GM12878 (cell line): ENCODE data around the gene LRTM1. TPM values are rescaled to one million over a fixed set of nuclear protein-coding genes. Genes with fewer than 3 reads are reported as not detected.

ENCODE experiments used
- ATAC-seq: fragments of 200-7000 bp; cut with Tn5 transposase; 3 replicates; pipeline ENCODE4 v1.9.1; 2020; ENCODE audit warnings: mild to moderate bottlenecking, moderate library complexity
- BruUV-seq: library from RNA; stranded (reverse); fragments of 400-500 nt; replicated peaks from 2 replicates; lab custom pipeline; 2021; lab: Mats Ljungman, UMichigan
- CTCF ChIA-PET: fragments of 300-600 bp; sonication (Branson Sonifier 250); formaldehyde crosslinking; extraction: SDS; loops from one replicate; lab custom pipeline; 2021; ENCODE audit warnings: inconsistent platforms; lab: Yijun Ruan, JAX
- POLR2A ChIA-PET: fragments of 350-600 bp; formaldehyde crosslinking; extraction: SDS; loops from one replicate; lab custom pipeline; 2021; ENCODE audit warnings: inconsistent platforms; lab: Charles Lee
- RAD21 ChIA-PET: fragments of 300-600 bp; sonication (Branson Sonifier 250); formaldehyde crosslinking; loops from one replicate; lab custom pipeline; 2023; ENCODE audit warnings: antibody characterized with exemption; ENCODE audit not compliant: unreplicated experiment; lab: Charles Lee
- SMC1A ChIA-PET: fragments of 300-600 bp; sonication (Branson Sonifier 250); formaldehyde crosslinking; loops from one replicate; lab custom pipeline; 2023; ENCODE audit not compliant: unreplicated experiment, uncharacterized antibody; lab: Charles Lee
- DNase-seq: peaks from one replicate; pipeline ENCODE4 v3.0.0-alpha.2; 2011; ENCODE audit warnings: low read depth, low spot score
- FAIRE-seq: peaks from 3 replicates; lab custom pipeline; 2011; peaks lifted over from hg19 to GRCh38; lab: Jason Lieb, UNC
- H2AFZ ChIP-seq: 2 replicates; pipeline ENCODE4 v1.6.0; 2011; ENCODE audit warnings: low read depth, low read length, control low read depth; ENCODE audit not compliant: control insufficient read depth
- H3K27ac ChIP-seq: 2 replicates; pipeline ENCODE4 v1.5.1; 2011; ENCODE audit warnings: control low read depth; ENCODE audit not compliant: control insufficient read depth, insufficient read depth
- H3K27me3 ChIP-seq, 2 experiments: replicated peaks in 1 of 2; 2 replicates each; pipeline versions ENCODE4 v1.6.0 to v1.6.1; 2011; ENCODE audit warnings: low read length in 1 of 2; ENCODE audit not compliant: control insufficient read depth in 2 of 2, insufficient read depth in 2 of 2
- H3K36me3 ChIP-seq, 2 experiments: 2 replicates each; pipeline ENCODE4 v1.5.1; 2011; ENCODE audit warnings: low read length in 1 of 2; ENCODE audit not compliant: control insufficient read depth in 2 of 2, insufficient read depth in 2 of 2
- H3K4me1 ChIP-seq: 2 replicates; pipeline ENCODE4 v1.6.1; 2011; ENCODE audit warnings: mild to moderate bottlenecking, low read length, moderate library complexity, mixed read lengths; ENCODE audit not compliant: control insufficient read depth, insufficient read depth
- H3K4me2 ChIP-seq: 2 replicates; pipeline ENCODE4 v1.6.0; 2011; ENCODE audit warnings: control low read depth; ENCODE audit not compliant: control insufficient read depth, insufficient read depth
- H3K4me3 ChIP-seq: fragments of 200-600 bp; sonication (generic); 2 replicates; pipeline ENCODE4 v1.5.1; 2016
- H3K79me2 ChIP-seq: 2 replicates; pipeline ENCODE4 v1.6.0; 2011; ENCODE audit warnings: low read length; ENCODE audit not compliant: control insufficient read depth, insufficient read depth
- H3K9ac ChIP-seq: 2 replicates; pipeline ENCODE4 v1.8.0; 2011; ENCODE audit warnings: low read length, control low read depth, mixed read lengths; ENCODE audit not compliant: control insufficient read depth, insufficient read depth
- H3K9me3 ChIP-seq: replicated peaks from 3 replicates; pipeline ENCODE4 v1.5.1; 2011; ENCODE audit warnings: mild to moderate bottlenecking, low read length; ENCODE audit not compliant: control insufficient read depth, insufficient read depth
- H4K20me1 ChIP-seq: 2 replicates; pipeline ENCODE4 v1.6.0; 2011; ENCODE audit not compliant: control insufficient read depth, insufficient read depth
- CBX5 ChIP-seq: sonication (generic); IDR thresholded peaks from 2 replicates; pipeline ENCODE4 v1.6.1; 2016; ENCODE audit warnings: low read depth, moderate library complexity, mild to moderate bottlenecking, inconsistent platforms
- SKIL ChIP-seq: fragments of 450-650 bp; IDR thresholded peaks from 2 replicates; pipeline ENCODE4 v1.6.1; 2017; ENCODE audit warnings: mild to moderate bottlenecking, low read depth, inconsistent platforms; ENCODE audit not compliant: poor library complexity, severe bottlenecking
- SMC3 ChIP-seq: IDR thresholded peaks from 2 replicates; pipeline ENCODE4 v1.6.1; 2011; ENCODE audit warnings: low read length, improper control_type of control experiment, borderline replicate concordance
- SRF ChIP-seq, 2 experiments: IDR thresholded peaks; 2 replicates each; pipeline ENCODE4 v1.6.1; 2011; ENCODE audit warnings: low read depth in 2 of 2, low read length in 2 of 2, mild to moderate bottlenecking in 1 of 2, moderate library complexity in 1 of 2
- WGBS: methylation state at CpG from one replicate; pipeline ENCODE4 v1.1.6; 2016; ENCODE audit warnings: low lambda C conversion rate; ENCODE audit not compliant: insufficient replicate concordance, insufficient coverage; ENCODE audit errors: missing lambda C conversion rate; 5-methylcytosine and 5-hydroxymethylcytosine counted together
- in situ Hi-C: fragments of 300-500 bp; cut with MboI; formaldehyde crosslinking; loops from 9 replicates; pipeline ENCODE4 v1.14.3; 2018; ENCODE audit warnings: mixed read lengths
- intact Hi-C: fragments of 100-400 bp; cut with micrococcal nuclease; formaldehyde crosslinking; loops from one replicate; pipeline ENCODE4 v1.14.2; 2022; ENCODE audit not compliant: unreplicated experiment
- polyA plus RNA-seq, 11 experiments: library from polyadenylated mRNA; depleted of rRNA in 4 of 11; unstranded in 6 of 11; stranded (reverse) in 5 of 11; fragments of >200 nt; fragmentation: Nextera tagmentation in 4 of 11; fragmentation: Illumina TruSeq in 1 of 11; extraction: Ambion mirVana in 4 of 11; extraction: Trizol in 1 of 11; gene quantifications; 1 replicate in 1 of 11; 2 replicates in 10 of 11; pipeline versions ENCODE4 v1.2.1 to v1.2.3, GENCODE V29; 2011 to 2016; ENCODE audit warnings: inconsistent platforms in 2 of 11, missing spikeins in 2 of 11, low read depth in 1 of 11
- total RNA-seq, 4 experiments: library from RNA; depleted of rRNA in 3 of 4; stranded (reverse); fragments of >200 nt in 3 of 4; fragmentation: Illumina TruSeq in 1 of 4; extraction: Trizol in 1 of 4; gene quantifications; 2 replicates each; pipeline versions ENCODE4 v1.2.1 to v1.2.3, GENCODE V29; 2013 to 2021

The LRTM1 gene
- total and polyA plus RNA-seq, 10 of the 15 experiments (the other 5 are each of a cell fraction or from before 2014, with no cell fraction given), result 0.08 TPM; not detected in 9

DNA sequence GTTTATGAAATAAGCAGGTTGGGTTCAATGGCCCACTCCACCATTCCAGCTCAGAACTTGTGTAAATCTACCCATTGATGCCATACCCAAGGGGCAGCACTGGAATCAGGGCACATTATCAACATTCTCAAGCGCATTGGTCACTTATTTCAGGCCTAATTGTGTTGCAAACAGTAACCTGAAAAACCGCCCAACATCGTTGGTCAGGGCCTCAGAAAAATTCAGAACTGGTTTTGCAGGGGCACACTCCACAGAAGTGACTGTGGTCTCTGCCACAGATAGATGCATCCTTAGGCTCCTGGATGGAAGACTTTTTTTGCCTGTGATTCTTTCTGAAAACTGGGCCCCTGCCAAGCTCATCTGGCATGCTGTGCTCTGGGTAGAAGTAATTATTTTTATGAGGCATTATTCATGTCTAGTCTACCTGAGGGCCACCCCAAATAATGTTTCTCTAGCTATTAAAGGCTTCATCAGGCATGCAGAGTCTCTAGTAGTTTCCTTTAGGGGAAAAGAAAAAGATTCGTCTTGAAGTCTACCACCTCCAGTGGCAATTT, 21.7 kb upstream of the LRTM1 start:
- FAIRE-seq (no peak), DNase-seq (no peak), ATAC-seq (no peak)
- in situ Hi-C loops, result no loop called here
- no peaks in the 10 kb centered on the region for H4K20me1 ChIP-seq
- no peaks in the 10 kb centered on the region; a peak in 3 of 4 replicates for H3K27me3 ChIP-seq
- H3K4me3 ChIP-seq, result no peak overlapping the region
- WGBS, result 35% methylated on average over 4 of the region's 4 CpGs
- intact Hi-C loops, result no loop called here
- H3K9ac ChIP-seq, result no peak overlapping the region
- ChIA-PET POLR2A (no interaction called here), RAD21 (no interaction called here), CTCF (no interaction called here), SMC1A (no interaction called here)
- H2AFZ ChIP-seq, result no peak overlapping the region
- no peak overlapping the region for H3K4me2 ChIP-seq
- BruUV-seq, result no TSS peak
- no peaks in the 10 kb centered on the region for H3K4me1 ChIP-seq
- H3K9me3 ChIP-seq, result no peaks in the 10 kb centered on the region
- no peak for TF ChIP-seq SKIL
- TF ChIP-seq SRF (IDR thresholded peaks at IDR 0.05; ENCODE audit: low read depth in 2 of 2, low read length in 2 of 2), result no peak
- no peak for TF ChIP-seq SMC3
- TF ChIP-seq CBX5, result no peak
- H3K27ac ChIP-seq, result no peak overlapping the region
- no peaks in the 10 kb centered on the region for H3K36me3 ChIP-seq
- no peaks in the 10 kb centered on the region for H3K79me2 ChIP-seq
